CMK (cell line): Measurements from ENCODE around the gene GRIN2A.

Experiments used
- DNase-seq: peaks from one replicate; pipeline ENCODE4 v3.0.0-alpha.2; 2010; ENCODE audit warnings: low read depth

GRIN2A gene

GRCh38 chr16:9766891-9767290, 415.3 kb downstream of the GRIN2A start:
- no peak for DNase-seq

DNA sequence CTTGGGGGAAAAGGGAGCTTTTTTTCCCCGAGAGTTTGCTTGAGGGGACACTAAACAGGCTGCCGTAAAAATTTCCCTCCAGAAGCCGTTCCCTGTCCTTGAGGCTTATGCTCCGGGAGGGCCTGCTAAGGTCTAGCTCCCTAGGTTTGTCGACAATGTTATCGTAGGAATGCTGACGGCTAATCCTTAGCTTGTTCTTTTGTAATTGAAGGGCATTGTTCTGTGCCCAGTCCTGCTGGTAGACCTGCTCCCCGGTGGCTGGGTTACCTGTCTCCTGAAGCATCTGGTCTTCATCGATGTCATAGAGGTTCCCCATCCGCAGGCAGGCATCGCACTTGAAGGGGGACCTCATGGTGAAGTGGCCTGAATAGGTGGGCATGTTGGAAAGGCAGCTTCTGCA, 418.7 kb downstream of the GRIN2A start:
- DNase-seq: no peak

DNA sequence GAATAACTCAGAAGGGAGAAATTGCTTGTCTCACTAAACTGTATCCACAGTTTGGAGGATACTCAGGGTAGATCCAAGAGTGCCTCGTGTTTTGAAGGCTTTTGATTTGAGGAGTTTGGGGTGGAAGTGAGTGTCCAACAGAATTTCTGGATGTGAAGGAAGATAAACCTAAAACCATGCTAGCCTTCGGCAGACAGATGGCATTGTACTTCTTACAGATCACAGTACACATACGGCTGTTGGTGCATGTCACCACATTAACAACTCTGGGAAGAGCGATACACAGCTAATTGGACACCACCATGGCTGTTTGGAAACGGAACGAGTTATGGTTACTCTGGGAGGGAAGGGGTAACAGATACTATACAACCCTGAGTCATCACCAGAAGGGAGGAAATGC, 420.4 kb downstream of the GRIN2A start:
- no peak for DNase-seq

GRCh38 chr16:9757687-9758086, 424.5 kb downstream of the GRIN2A start:
- no peak for DNase-seq

DNA sequence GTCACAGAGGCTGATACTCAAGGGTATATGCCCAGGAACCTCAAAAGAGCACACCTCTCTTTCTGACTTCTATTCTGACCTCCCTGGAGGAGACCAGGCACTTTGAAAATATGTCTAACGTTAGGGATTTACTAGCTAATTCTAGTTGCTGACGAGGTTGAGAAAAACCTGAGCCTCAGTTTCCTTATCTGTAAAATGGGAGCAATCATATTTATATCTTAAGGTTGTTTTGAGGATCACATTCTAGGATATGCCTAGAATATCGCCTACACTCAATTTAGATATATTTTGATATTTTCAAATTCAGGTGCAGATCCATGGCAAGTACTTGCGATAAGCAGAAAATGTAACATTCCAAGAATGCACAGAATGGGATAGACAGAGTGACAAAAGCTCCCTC, 425.8 kb downstream of the GRIN2A start:
- DNase-seq: no peak

GRCh38 chr16:9755081-9755480, 427.1 kb downstream of the GRIN2A start:
- DNase-seq: no peak

- no peak for DNase-seq
Observed at GRCh38 chr16:9741776-9742175, 440.5 kb downstream of the GRIN2A start.

- DNase-seq: no peak
Observed at GRCh38 chr16:9739301-9739700, 442.9 kb downstream of the GRIN2A start.

DNA sequence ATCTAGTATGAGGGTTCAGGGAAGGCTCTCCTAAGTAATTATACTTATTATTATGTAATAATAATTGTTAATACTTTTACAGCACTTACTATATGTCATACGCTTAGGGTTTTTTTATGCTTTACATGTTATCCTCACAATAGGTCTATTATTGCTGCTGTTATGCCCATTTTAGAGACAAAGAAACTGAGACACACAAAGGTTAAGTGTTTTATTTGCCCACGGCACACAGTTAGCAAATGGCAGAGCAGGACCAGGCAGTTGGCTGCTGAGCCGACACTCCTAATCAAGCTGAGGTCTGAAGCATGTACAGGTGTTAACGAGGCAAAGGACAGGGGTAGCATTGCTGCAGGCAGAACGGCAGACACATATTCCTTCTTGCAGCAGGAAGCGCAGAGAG, 443.5 kb downstream of the GRIN2A start:
- no peak for DNase-seq

DNA sequence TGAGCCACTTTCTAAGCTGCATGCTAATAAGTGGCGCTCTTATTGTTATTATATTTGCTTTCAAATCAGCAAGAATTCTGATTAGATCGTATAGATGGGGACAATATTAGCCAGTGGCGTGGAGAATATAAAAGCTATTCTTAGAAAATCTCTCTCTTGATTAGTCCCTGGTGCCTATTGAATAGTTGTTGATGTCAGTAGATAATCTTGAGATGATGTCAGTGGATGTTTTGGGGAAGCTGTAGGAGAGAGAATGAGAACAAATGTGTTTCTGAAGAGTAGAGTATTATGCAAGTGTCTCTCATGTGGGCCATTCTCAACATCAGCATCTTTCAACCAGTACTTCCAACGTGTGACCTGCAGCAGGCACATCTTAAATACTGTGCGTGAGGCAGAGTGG, 445.7 kb downstream of the GRIN2A start:
- DNase-seq: no peak

DNA sequence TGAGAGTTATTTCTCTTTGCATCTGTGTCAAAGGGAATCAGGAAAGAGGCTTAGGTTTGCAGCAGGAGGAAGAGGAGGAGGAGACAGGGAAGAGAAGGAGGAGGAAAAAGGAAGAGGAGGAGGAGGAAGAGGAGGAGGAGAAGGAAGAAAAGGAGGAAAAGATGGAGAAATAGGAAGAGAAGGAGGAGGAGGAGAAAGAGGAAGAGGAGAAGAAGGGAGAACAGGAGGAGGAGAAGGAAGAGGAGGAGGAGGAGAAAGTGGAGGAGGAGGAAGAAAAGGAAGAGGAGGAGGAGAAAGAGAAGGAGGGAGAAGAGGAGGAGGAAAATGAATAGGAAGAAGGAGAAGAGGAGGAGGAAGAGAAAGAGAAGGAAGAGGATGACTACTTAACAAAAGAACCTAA, 459.1 kb downstream of the GRIN2A start:
- no peak for DNase-seq

GRCh38 chr16:9713907-9714306, 468.3 kb downstream of the GRIN2A start:
- no peak for DNase-seq

GRCh38 chr16:9713156-9713555, 469.1 kb downstream of the GRIN2A start:
- no peak for DNase-seq

DNA sequence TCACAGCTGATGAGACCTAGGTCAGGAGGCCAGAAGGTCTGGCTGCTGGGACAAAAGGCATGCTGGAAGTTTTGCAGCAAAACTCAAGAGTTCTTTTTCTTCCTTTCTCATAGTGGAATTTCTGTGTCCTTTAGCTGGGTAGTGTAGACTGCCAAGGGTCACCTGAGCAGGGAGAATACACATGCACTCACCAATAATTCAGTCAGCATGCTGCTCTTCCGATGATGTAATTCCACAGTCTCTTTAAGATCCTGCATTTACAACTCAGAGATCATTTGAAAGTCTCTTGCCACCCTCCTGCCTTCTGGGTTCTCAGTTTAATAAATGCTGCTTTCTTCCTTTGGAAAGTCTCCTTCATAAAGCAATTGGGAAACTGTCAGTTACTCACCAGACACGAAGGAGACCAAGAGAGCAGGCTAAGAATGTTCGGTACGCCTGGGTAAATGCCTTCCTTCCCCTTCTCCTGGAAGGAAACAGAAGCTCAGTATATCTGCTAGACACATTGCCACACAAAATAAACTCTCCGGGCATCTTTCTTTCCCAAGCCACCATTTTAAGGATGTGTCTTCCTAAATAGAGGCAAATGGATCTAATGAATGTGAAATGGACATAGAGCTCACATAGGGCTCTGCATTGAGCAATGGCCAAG, 473.1 kb downstream of the GRIN2A start:
- no peak for DNase-seq

GRCh38 chr16:9706217-9706836, 475.9 kb downstream of the GRIN2A start:
- no peak for DNase-seq

- DNase-seq: no peak
Observed at GRCh38 chr16:9703731-9704130, 478.5 kb downstream of the GRIN2A start.
